ENCODE data around the gene IFFO2.

IFFO2 gene

DNA sequence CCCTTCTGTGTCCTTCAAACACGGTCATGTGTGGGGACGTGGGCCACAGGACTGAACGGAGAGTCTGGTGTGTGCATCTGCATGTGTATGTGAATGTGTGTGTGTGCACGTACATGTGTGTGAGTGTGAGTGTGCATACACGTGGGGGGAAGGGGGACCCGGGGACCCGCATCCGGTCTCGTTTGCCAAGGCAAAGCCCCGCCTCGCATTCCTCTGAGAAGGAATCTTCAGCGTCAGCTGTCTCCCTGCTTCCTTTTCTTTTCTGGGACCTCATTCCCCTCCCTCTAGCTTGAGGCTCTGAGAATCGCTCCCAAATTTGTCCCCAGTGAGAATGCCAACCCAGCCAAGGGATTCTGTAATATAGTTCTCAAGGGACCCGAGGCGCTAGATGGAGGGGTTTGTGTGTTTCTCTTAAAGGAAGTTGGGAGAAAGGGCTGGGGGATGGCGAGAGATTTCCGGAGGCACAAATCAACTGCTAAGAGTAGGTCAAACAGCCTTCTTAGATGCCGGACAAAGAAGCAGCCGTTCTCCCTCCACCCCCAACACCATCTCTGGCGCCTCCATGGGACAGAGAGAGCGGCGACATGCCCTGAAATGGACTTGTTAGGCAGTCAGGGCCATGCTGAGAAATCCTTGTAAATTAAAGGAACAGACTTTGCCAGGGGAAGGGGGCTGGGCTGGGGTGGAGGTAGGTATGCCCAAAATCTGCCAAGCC, 6.6 kb downstream of the IFFO2 start:
- FAIRE-seq = no peak

GRCh38 chr1:18948913-18949685, 7.4 kb downstream of the IFFO2 start:
- FAIRE-seq = no peak

DNA sequence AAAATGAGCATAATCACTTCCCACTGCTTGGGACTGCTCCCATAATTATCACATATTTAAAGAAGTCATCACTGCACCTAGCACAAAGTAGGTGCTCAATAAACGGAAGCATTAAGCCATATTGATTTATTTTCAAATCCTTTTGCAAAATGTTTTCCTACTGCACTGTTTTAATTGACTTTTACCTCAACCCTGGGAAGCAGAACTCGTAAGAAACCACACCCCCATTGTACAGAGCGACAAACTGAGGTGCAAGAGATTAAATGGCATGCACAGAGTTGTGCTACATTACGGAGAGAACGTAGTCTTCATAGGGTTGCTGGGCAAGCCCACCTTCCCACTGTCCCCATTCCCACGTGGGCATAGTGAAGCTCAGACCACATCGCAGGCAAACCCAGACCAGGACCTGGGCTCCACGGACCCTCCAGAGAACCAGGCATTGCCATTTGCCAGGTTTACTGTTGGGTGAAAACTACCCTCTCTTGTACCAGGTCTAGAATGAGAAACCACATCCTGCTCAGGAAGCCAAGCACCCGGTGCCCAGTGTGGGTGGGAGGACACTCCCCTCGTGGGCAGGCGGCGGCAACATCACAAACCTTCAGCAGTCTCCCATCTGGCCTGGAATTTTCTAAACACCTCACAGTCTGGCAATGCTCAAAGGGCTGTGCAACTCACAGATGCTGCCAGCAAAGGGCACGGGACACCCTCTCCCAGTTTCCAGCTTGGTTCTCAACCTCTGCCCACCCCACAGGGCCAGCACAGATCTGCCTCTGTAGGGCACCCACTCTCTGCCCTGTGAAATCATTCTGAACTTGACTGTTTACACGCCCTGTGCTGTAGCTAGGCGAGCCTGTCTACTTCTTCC, 8.2 kb downstream of the IFFO2 start:
- FAIRE-seq = no peak

DNA sequence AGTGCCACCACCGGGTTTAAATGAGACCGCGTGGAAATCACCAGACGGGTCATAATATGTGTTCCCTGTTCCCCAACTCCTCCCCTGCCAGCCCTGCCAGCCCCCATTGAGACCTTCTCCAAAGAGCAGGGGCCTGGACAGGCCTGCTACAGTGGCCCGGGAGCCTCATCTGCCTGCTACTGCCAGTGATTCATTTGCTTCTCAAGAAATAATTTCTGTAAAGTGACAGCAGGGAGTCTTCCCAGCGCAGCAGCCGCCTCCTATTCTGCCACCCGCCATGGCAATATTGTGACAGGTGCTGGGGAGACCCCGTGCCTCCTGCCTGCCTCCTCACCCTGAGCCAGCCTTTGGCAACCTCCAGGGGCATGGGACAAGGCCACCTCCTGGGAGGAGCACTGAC, 8.9 kb downstream of the IFFO2 start:
- FAIRE-seq = no peak

GRCh38 chr1:18946550-18947381, 9.7 kb downstream of the IFFO2 start:
- FAIRE-seq = no peak

DNA sequence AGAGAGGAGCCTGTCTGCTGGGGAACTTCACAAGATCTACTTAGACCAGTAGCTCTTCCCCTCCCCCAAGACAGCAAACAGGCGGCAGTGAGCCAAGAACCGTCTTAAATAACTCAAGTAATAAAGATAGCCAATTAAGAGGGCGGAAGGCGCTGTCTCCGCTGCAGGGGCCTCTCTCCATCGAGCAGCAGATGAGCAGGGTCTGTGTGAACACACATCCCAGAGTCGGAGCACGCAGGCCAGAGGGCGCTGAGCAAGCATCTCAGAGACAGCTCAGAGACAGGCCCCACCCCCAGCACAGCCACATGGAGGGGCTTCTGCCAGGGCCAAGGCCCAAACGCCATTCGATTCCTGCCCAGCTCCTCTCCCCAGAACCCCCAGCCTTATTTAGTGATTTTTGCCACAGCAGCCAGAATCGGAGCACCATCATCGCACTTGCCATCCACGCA, 11.1 kb downstream of the IFFO2 start:
- no peak for FAIRE-seq

DNA sequence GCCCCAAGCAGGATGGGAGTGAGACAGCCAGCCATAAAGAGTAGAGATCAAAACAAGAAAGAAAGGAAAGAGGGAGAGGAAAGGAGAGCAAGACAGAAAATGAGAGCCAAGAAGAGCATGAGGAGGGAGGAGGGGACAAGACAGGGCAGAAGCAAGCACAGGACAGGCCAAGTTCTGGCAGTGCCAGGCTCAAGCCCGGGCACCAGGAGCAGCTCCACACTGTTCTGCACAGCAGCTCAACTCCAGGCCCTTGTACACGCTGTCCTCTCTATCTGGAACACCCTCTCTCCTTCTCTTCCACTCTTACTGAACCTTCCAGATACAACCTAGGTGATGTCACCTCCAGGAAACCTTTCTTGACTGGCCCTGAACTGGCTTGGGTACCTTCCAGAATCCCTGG, 11.7 kb downstream of the IFFO2 start:
- FAIRE-seq = no peak

DNA sequence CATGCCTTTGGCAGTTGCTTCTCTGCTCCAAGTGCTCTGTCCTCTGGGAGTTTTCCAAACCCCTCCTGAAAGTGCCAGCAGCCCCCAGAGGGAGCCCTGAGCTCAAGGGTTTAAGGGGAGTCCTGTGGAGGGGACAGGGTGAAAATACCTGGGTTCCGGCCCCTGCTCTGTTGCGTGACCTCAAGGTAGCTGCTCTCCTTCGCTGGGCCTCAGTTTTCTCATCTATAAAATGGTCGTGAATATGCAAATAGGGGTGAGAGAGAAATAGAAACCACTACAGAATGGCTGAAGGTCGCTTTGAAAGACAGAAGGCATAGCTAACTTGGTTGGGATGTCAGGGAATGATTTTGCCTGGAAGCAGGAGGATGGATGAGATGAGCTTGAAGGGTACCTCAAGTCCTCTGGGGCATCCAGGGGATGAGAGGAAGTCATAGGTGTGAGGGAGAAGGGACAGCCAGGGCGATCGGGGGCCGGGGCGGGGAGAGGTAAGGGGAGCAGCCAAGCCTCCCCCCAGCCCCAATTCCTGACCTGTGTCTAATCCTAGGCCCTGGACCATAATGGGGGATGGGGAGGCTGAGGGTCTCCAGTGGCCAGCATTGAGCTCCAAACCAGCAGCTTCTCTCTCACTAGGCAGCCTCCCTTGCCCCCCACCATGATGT, 12.4 kb downstream of the IFFO2 start:
- no peak for FAIRE-seq

DNA sequence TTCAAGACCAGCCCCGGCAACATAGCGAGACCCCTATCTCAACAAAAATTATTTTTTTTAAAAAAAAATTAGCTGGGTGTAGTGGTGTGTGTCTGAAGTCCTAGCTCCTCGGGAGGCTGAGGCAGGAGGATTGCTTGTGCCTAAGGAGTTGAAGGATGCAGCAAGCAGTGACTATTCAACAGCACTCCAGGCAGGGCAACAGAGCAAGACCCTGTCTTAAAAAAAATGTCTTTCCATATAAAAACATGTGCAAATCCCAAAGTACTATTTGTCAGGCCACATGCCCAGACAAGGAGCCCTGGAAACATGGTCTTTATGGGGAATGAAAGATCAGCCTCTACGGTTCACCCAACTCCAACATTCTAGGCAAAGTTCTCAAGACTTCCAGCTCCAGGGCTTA, 13.3 kb downstream of the IFFO2 start:
- FAIRE-seq = no peak

DNA sequence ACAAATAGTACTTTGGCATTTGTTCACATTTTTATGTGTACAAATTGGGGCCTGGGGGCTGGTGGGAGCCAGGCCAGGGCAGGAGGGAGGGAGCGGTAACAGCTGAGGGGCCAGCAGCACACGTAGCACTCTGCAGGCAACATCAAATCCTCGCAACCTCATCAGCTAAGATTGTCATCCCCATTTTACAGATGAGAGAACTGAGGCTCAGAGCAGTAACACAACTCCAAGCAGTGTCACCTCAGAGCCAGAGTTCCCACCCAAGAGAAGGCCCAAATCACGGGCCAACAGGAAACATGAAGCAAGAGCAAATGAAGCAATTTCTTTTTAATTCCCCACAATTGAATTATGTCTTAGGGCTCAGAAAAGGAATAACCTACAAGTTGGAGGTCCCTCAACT, 14.1 kb downstream of the IFFO2 start:
- no peak for FAIRE-seq

GRCh38 chr1:18941221-18942141, 15.0 kb downstream of the IFFO2 start:
- no peak for FAIRE-seq

DNA sequence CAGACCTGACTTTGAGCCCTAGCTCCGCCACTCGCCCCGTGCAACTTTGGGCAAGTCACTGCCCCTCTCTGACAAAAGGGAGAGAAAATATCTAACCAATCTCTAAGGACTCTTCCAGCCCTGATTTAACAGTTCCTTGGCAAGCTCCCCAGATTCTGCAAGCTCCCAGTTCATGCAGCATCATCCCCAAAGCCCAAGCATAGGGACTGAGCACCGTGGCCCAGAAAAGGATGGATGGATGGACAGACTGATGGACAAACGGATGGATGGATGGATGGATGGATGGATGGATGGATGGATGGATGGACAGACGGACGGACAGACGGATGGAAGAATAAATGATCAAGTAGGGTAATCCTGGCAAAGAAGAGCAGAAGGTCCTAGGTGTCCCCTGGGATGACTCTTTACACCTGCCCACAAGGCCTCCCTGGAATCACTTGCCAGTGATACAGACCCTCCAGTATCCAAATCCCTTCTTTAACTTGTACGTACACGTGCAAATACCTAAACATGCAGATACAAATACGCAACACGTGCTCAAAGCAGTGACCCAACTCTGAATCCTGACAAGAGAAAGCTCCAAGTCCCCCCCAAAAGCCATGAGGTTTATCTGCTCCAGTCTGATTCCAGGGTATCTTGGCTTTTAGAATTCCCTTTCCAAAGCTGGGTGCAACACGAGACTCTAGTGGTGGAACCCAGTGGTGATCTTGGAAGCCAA, 16.0 kb downstream of the IFFO2 start:
- FAIRE-seq = no peak

DNA sequence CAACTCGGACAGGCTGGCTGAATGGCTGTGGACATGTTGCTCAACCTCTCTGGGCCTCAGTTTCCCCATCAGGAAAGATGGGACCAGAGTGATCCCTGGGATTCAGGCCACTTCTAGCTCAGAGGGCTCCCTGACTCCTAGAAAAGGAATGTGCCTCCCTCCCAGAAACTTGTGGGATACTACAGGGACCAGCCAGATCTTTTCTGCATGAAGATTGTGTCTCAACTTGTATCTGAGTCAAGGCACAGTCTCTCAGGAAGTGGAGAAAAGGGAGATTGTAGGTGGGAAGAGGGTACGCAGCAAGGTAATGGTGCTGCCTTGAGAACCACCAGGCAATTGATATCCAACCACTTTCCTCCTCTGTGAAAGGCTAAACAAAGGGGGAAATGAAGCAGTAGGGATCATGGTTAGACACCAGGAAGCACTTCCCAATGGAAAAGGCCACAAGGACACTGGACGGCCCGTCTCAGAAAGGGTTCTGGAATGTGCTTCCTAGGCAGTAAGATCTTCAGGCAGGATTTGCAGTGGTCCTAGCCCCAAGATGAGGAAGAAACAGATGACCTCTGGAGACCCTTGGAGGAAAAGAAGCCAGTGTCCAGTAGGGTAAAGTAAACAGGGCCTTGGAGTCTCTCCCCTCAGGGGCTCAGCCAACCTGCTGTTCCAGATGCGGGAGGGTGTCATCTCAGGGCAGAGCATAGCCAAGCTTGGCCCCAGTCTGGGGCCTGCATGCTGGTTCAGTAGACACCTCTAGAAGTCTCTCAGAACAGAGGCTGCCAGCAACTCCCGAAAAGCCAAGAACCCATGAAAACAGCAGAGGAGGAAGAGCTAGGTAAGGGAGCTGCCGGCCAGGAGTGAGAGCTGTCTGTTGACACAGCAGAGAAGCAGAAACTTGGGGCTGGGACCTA, 16.8 kb downstream of the IFFO2 start:
- no peak for FAIRE-seq

DNA sequence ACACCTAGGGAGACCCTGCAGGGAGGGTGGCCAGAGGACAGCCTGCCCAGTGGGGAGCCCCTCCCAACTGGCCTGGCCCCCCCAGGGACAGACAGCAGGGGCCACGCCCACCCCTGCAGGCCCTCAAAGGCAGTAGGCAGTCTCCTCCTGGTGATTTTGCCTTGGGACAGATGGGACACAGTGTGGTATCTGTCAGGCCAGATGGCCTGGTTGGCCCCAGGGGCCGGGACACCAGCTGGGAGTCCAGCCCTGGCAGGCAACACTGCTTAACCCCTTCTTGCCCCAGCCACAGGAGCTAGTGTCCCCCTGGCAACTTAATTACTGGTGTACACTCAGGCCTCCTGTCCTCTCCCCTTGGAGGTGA, 17.8 kb downstream of the IFFO2 start:
- no peak for FAIRE-seq

- no peak for FAIRE-seq
Measured at GRCh38 chr1:18938008-18938706, 18.3 kb downstream of the IFFO2 start.

DNA sequence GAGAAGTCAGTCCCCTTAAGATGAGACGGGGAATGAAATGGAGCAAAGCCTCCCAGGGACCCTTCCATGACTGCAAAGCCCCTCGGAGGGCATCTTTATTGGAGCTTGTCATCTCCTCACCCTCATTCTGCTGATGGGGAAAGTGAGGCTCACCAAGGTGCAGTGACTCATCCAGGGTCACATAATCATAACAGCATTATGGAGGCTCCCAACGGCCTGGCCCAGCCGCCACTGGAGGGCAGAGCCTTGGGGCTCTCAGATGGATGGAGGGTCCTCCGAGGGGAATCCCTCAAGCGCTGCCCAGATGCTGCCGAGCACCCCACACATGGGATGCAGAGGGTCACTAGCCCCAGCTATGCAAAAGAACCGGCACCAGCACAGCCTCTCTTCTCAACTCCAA, 18.9 kb downstream of the IFFO2 start:
- no peak for FAIRE-seq

GRCh38 chr1:18936814-18937481, 19.5 kb downstream of the IFFO2 start:
- no peak for FAIRE-seq

DNA sequence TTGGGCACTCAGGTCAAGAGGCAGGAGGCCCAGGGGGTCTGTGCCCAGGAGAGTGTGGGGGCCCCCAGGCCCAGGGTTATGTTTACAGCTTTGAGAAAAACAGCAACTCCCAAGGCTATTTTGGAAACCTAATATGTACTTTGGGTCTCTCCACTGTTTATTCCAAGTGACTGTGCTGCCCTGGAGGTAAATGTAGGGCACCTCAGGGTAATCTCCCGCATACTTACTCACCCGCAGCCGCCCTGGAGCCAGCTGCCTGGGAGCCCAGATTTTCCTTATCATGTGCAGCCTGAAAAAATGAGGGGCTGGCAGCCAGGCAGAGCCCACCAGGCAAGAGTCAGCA, 20.0 kb downstream of the IFFO2 start:
- FAIRE-seq = no peak

All from A204.1 (cell line).